HepG2 (cell line): ENCODE results near the gene HDAC3. TPM values are rescaled to one million over a fixed set of nuclear protein-coding genes. Genes with fewer than 3 reads are reported as not detected.

Experiments used
- ARID3A ChIP-seq: IDR thresholded peaks from 2 replicates; pipeline ENCODE4 v1.6.1; 2012; ENCODE audit warnings: low read depth, low read length, improper control_type of control experiment
- E2F5 ChIP-seq: sonication (generic); formaldehyde crosslinking; conservative IDR thresholded peaks from 2 replicates; pipeline ENCODE4 v1.4.0; 2020; ENCODE audit warnings: missing genetic modification reagents
- KDM3A ChIP-seq: IDR thresholded peaks from 2 replicates; pipeline ENCODE4 v1.6.1; 2018; ENCODE audit warnings: low read depth, missing compliant biosample characterization
- MEF2D ChIP-seq: sonication (generic); formaldehyde crosslinking; IDR thresholded peaks from 2 replicates; pipeline ENCODE4 v1.5.1; 2020; ENCODE audit warnings: mild to moderate bottlenecking, missing genetic modification reagents
- MTA1 ChIP-seq: sonication (generic); formaldehyde crosslinking; IDR thresholded peaks from 2 replicates; pipeline ENCODE4 v1.4.0; 2020; ENCODE audit warnings: missing genetic modification reagents, mild to moderate bottlenecking, borderline replicate concordance
- MTF2 ChIP-seq: sonication (generic); formaldehyde crosslinking; IDR thresholded peaks from 2 replicates; pipeline ENCODE4 v1.5.0; 2020; ENCODE audit warnings: missing genetic modification reagents, borderline replicate concordance
- NRL ChIP-seq: sonication (generic); formaldehyde crosslinking; IDR thresholded peaks from 2 replicates; pipeline ENCODE4 v1.5.0; 2020; ENCODE audit warnings: missing genetic modification reagents, mild to moderate bottlenecking, moderate library complexity, borderline replicate concordance
- ONECUT2 ChIP-seq: sonication (generic); formaldehyde crosslinking; IDR thresholded peaks from 2 replicates; pipeline ENCODE4 v1.4.0; 2020; ENCODE audit warnings: missing genetic modification reagents
- TCF12 ChIP-seq, 2 experiments: fragments of 450-650 bp in 1 of 2; sonication (generic) in 1 of 2; formaldehyde crosslinking in 1 of 2; IDR thresholded peaks; 2 replicates each; pipeline versions ENCODE4 v1.6.1 to v1.8.0; 2017 to 2022; ENCODE audit warnings: antibody characterized with exemption in 1 of 2, mild to moderate bottlenecking in 1 of 2, missing genetic modification reagents in 1 of 2, moderate library complexity in 1 of 2
- ZBTB46 ChIP-seq: sonication (generic); formaldehyde crosslinking; IDR thresholded peaks from 2 replicates; pipeline ENCODE4 v1.4.0; 2020; ENCODE audit warnings: mild to moderate bottlenecking, missing genetic modification reagents, borderline replicate concordance
- ZBTB7B ChIP-seq: sonication (generic); formaldehyde crosslinking; IDR thresholded peaks from 2 replicates; pipeline ENCODE4 v1.4.0; 2020; ENCODE audit warnings: missing genetic modification reagents
- ZNF318 ChIP-seq: sonication (generic); formaldehyde crosslinking; IDR thresholded peaks from 2 replicates; pipeline ENCODE4 v1.4.0; 2020; ENCODE audit warnings: mild to moderate bottlenecking, missing genetic modification reagents
- ZNF496 ChIP-seq: sonication (generic); formaldehyde crosslinking; IDR thresholded peaks from 2 replicates; pipeline ENCODE4 v1.8.1; 2023; ENCODE audit warnings: mild to moderate bottlenecking, moderate library complexity, missing genetic modification reagents; ENCODE audit not compliant: insufficient replicate concordance
- ZNF567 ChIP-seq: sonication (generic); formaldehyde crosslinking; IDR thresholded peaks from 2 replicates; pipeline ENCODE4 v1.8.1; 2023; ENCODE audit warnings: mild to moderate bottlenecking, missing genetic modification reagents, borderline replicate concordance
- ZNF569 ChIP-seq: sonication (generic); formaldehyde crosslinking; IDR thresholded peaks from 2 replicates; pipeline ENCODE4 v1.5.0; 2020; ENCODE audit warnings: mild to moderate bottlenecking, missing genetic modification reagents, moderate library complexity, borderline replicate concordance
- ZNF691 ChIP-seq: sonication (generic); formaldehyde crosslinking; IDR thresholded peaks from 2 replicates; pipeline ENCODE4 v1.4.0; 2020; ENCODE audit warnings: missing genetic modification reagents, low read depth, mild to moderate bottlenecking, borderline replicate concordance
- polyA plus RNA-seq, 8 experiments: library from polyadenylated mRNA; depleted of rRNA in 3 of 8; stranded (reverse) in 7 of 8; unstranded in 1 of 8; fragments of >200 nt; fragmentation: Illumina TruSeq in 4 of 8; extraction: Trizol in 4 of 8; gene quantifications; 2 replicates each; pipeline versions ENCODE4 v1.2.1 to v1.2.3, GENCODE V29; 2011 to 2016; ENCODE audit warnings: low read depth in 4 of 8, missing spikeins in 1 of 8, mixed read lengths in 1 of 8; ENCODE audit not compliant: insufficient read depth in 1 of 8
- total RNA-seq, 5 experiments: library from RNA; depleted of rRNA; stranded (reverse); fragments of >200 nt; fragmentation: Illumina TruSeq; extraction: Trizol; gene quantifications; 2 replicates each; pipeline ENCODE4 v1.2.3, GENCODE V29; 2016; ENCODE audit warnings: low read depth in 1 of 5

Gene HDAC3
- total and polyA plus RNA-seq, 2 of the 13 experiments (the other 11 are each of a cell fraction or from before 2014, with no cell fraction given) = 84.0 to 94.1 TPM

GRCh38 chr5:141590127-141590526 lies 46.5 kb downstream of the HDAC3 start (continued):
- TF ChIP-seq NRL (CRISPR knock-in tag) (no peak), MTA1 (CRISPR knock-in tag) (no peak), ONECUT2 (CRISPR knock-in tag) (no peak), ZNF318 (CRISPR knock-in tag) (no peak), ZNF691 (CRISPR knock-in tag) (no peak), MEF2D (CRISPR knock-in tag) (0 out of 2 replicates have a peak, but pooled peaks have one; percentile 39), TCF12 (IDR thresholded peaks at IDR 0.05) (no peak), TCF12 (CRISPR knock-in tag; IDR thresholded peaks at IDR 0.05) (no peak), KDM3A (CRISPR knock-in tag) (peak; percentile 32; the same call in 1 of the 2 replicates), E2F5 (no peak), ZNF567 (CRISPR knock-in tag) (no peak), ZBTB46 (CRISPR knock-in tag) (no peak), ZNF569 (CRISPR knock-in tag) (no peak), ZBTB7B (CRISPR knock-in tag) (no peak), ZNF496 (no peak), MTF2 (CRISPR knock-in tag) (no peak), ARID3A (peak; percentile 88)
